Hepatocyte (in vitro differentiated cells): ENCODE measurements around the gene CHSY1. TPM values are rescaled to one million over a fixed set of nuclear protein-coding genes. Genes with fewer than 3 reads are reported as not detected.

Experiments
- DNase-seq: peaks from one replicate; pipeline ENCODE4 v3.0.0-alpha.2; 2016; ENCODE audit warnings: low spot score
- H2AFZ ChIP-seq: fragments of 200-600 bp; sonication (generic); 2 replicates; pipeline ENCODE4 v1.6.0; 2016; ENCODE audit warnings: antibody characterized with exemption, mild to moderate bottlenecking
- H3K27ac ChIP-seq: fragments of 200-600 bp; sonication (generic); 2 replicates; pipeline ENCODE4 v1.5.1; 2016; ENCODE audit warnings: mild to moderate bottlenecking
- H3K27me3 ChIP-seq: fragments of 200-600 bp; sonication (generic); 2 replicates; pipeline ENCODE4 v1.6.1; 2016
- H3K36me3 ChIP-seq: fragments of 200-600 bp; sonication (generic); replicated peaks from 2 replicates; pipeline ENCODE4 v1.5.1; 2016; ENCODE audit warnings: low read depth; ENCODE audit not compliant: insufficient read depth
- H3K4me1 ChIP-seq: fragments of 200-600 bp; sonication (generic); 2 replicates; pipeline ENCODE4 v1.5.1; 2016; ENCODE audit warnings: mild to moderate bottlenecking, moderate library complexity; ENCODE audit not compliant: insufficient read depth
- H3K4me2 ChIP-seq: fragments of 200-600 bp; sonication (generic); 2 replicates; pipeline ENCODE4 v1.6.0; 2016
- H3K4me3 ChIP-seq: fragments of 200-600 bp; sonication (generic); 2 replicates; pipeline ENCODE4 v1.5.1; 2016; ENCODE audit warnings: mild to moderate bottlenecking
- H3K79me2 ChIP-seq: fragments of 200-600 bp; sonication (generic); 2 replicates; pipeline ENCODE4 v1.6.0; 2017; ENCODE audit warnings: mild to moderate bottlenecking
- H3K9me2 ChIP-seq: fragments of 200-600 bp; sonication (generic); replicated peaks from 2 replicates; pipeline ENCODE4 v1.6.0; 2017; ENCODE audit warnings: mild to moderate bottlenecking; ENCODE audit not compliant: insufficient read depth
- H3K9me3 ChIP-seq: fragments of 200-600 bp; sonication (generic); 2 replicates; pipeline ENCODE4 v1.5.1; 2016; ENCODE audit warnings: low read depth, mild to moderate bottlenecking
- H4K20me1 ChIP-seq: fragments of 200-600 bp; sonication (generic); 2 replicates; pipeline ENCODE4 v1.6.0; 2016; ENCODE audit warnings: mild to moderate bottlenecking; ENCODE audit not compliant: insufficient read depth, poor library complexity, severe bottlenecking
- CTCF ChIP-seq: fragments of 200-600 bp; sonication (generic); IDR thresholded peaks from 2 replicates; pipeline ENCODE4 v1.5.1; 2016; ENCODE audit warnings: antibody characterized with exemption, mild to moderate bottlenecking; ENCODE audit not compliant: poor library complexity
- EZH2 ChIP-seq: fragments of 200-600 bp; sonication (generic); IDR thresholded peaks from 2 replicates; pipeline ENCODE4 v1.6.1; 2016; ENCODE audit warnings: antibody characterized with exemption, mild to moderate bottlenecking, borderline replicate concordance
- EZH2phosphoT487 ChIP-seq: fragments of 200-600 bp; sonication (generic); IDR thresholded peaks from one replicate; pipeline ENCODE4 v1.6.1; 2018; ENCODE audit warnings: antibody characterized with exemption, mild to moderate bottlenecking, low read depth, moderate library complexity; ENCODE audit not compliant: unreplicated experiment, severe bottlenecking
- WGBS: methylation state at CpG from one replicate; pipeline ENCODE4 v1.1.6; 2016; ENCODE audit warnings: low lambda C conversion rate; ENCODE audit errors: missing lambda C conversion rate; 5-methylcytosine and 5-hydroxymethylcytosine counted together
- polyA plus RNA-seq: library from polyadenylated mRNA; unstranded; fragments of >200 nt; fragmentation: Nextera tagmentation; extraction: Ambion mirVana; gene quantifications from 2 replicates; pipeline ENCODE4 v1.2.1, GENCODE V29; 2016
- total RNA-seq: library from RNA; depleted of rRNA; stranded (reverse); fragments of >200 nt; gene quantifications from 2 replicates; pipeline ENCODE4 v1.2.3, GENCODE V29; 2014

The CHSY1 gene
- total and polyA plus RNA-seq, 2 experiments from 2014 or later: 22.5 to 27.8 TPM

- Histone ChIP-seq H3K36me3 (no peaks in the 10 kb centered on the region), H3K4me2 (no peak overlapping the region)
- 94% methylated on average over 8 of the region's 8 CpGs for WGBS
These were observed 90.2 kb downstream of the CHSY1 start for GRCh38 chr15:101161656-101162055.

GRCh38 chr15:101159936-101160815, 91.7 kb downstream of the CHSY1 start:
- DNase-seq: no peak
- H2AFZ ChIP-seq: no peak overlapping the region
- H3K4me3 ChIP-seq: no peak overlapping the region
- WGBS: 76% methylated on average over 11 of the region's 11 CpGs
- H3K79me2 ChIP-seq: no peaks in the 10 kb centered on the region
- no peak overlapping the region for H3K27ac ChIP-seq
- H3K36me3 ChIP-seq: no peaks in the 10 kb centered on the region
- no peaks in the 10 kb centered on the region for H3K9me3 ChIP-seq
- TF ChIP-seq EZH2phosphoT487 (no peak), CTCF (no peak), EZH2 (no peak)
- no peaks in the 10 kb centered on the region for H3K27me3 ChIP-seq
- no peak overlapping the region for H3K4me2 ChIP-seq
- H3K4me1 ChIP-seq: no peaks in the 10 kb centered on the region
- H3K9me2 ChIP-seq: no peaks in the 10 kb centered on the region
- H4K20me1 ChIP-seq: no peaks in the 10 kb centered on the region

More at GRCh38 chr15:101161656-101162055, 90.2 kb downstream of the CHSY1 start:
- Histone ChIP-seq H3K9me3 (no peaks in the 10 kb centered on the region), H3K27ac (no peak overlapping the region), H4K20me1 (no peaks in the 10 kb centered on the region), H3K4me1 (no peaks in the 10 kb centered on the region), H3K9me2 (no peaks in the 10 kb centered on the region), H3K4me3 (no peak overlapping the region), H2AFZ (no peak overlapping the region), H3K27me3 (no peaks in the 10 kb centered on the region), H3K79me2 (no peaks in the 10 kb centered on the region)
- DNase-seq: no peak
- no peak for TF ChIP-seq EZH2
- TF ChIP-seq CTCF: no peak
- no peak for TF ChIP-seq EZH2phosphoT487

DNA sequence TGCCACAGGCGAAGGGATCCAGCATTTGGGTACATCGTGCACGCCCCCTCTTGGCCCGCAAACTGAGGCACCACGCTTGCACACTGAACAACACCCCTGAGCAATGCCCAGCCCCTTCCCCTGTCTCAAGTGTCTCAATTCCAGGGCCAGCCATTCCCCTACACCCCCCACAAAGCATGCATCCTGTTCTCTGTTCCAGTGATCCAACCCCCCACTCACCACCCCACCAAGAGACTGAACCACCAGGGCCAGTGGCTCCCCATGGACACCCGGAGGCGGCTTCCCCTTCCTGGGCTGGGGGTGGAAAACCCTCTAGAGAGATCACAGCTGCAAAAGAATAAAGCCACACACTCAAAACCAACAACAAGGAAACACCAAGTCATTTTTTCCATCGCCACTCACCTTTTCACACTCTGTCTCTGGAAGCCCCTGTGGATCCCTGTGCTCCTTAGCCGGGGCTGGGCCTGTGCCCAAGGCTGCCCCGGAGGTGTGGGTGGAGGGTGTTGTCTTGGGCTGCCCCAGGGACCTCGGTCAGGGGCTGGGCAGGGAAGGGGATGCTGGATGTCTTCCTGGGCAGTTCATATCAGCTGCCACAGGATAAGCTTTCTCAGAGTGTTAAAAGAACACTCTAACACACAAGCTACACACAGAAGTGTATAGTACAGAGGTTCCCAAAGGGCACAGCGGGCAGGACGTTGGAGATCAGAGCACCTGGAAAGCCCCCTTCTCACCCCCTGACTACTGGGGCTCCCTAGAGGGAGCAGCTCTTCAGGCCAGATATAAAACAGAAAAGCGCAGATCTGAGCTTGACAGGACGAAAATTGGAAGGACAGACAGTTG, 92.5 kb downstream of the CHSY1 start:
- 75% methylated on average over 14 of the region's 15 CpGs for WGBS
- DNase-seq: no peak
- no peaks in the 10 kb centered on the region for H4K20me1 ChIP-seq
- no peaks in the 10 kb centered on the region for H3K9me2 ChIP-seq
- no peak overlapping the region for H2AFZ ChIP-seq
- no peaks in the 10 kb centered on the region for H3K79me2 ChIP-seq
- H3K4me2 ChIP-seq: no peak overlapping the region
- no peaks in the 10 kb centered on the region for H3K4me1 ChIP-seq
- H3K27me3 ChIP-seq: no peaks in the 10 kb centered on the region
- H3K36me3 ChIP-seq: no peaks in the 10 kb centered on the region
- no peaks in the 10 kb centered on the region for H3K9me3 ChIP-seq
- H3K27ac ChIP-seq: no peak overlapping the region
- H3K4me3 ChIP-seq: no peak overlapping the region
- TF ChIP-seq EZH2 (no peak), CTCF (no peak), EZH2phosphoT487 (no peak)
